IMR-90 (cell line): ENCODE results near the gene TTLL11. TPM values are rescaled to one million over a fixed set of nuclear protein-coding genes. Genes with fewer than 3 reads are reported as not detected.

Experiments used
- ATAC-seq: fragments of 200-7000 bp; cut with Tn5 transposase; 2 replicates; pipeline ENCODE4 v1.9.1; 2020; ENCODE audit warnings: low read depth, mild to moderate bottlenecking, moderate library complexity
- BruUV-seq: library from RNA; stranded (reverse); fragments of 400-500 nt; replicated peaks from 2 replicates; lab custom pipeline; 2021; lab: Mats Ljungman, UMichigan
- CTCF ChIA-PET: fragments of 300-600 bp; formaldehyde crosslinking; extraction: SDS; loops from one replicate; lab custom pipeline; 2021; ENCODE audit warnings: antibody characterized with exemption; lab: Yijun Ruan, JAX
- POLR2A ChIA-PET: fragments of 300-600 bp; sonication (Branson Sonifier 250); formaldehyde crosslinking; loops from one replicate; lab custom pipeline; 2022; ENCODE audit warnings: antibody characterized with exemption; ENCODE audit not compliant: unreplicated experiment; lab: Charles Lee
- DNase-seq: peaks from one replicate; pipeline ENCODE4 v3.0.0; 2013
- H2AFZ ChIP-seq: replicated peaks from 2 replicates; pipeline ENCODE3; 2013; ENCODE audit warnings: low read length, mild to moderate bottlenecking; ENCODE audit not compliant: poor library complexity
- H2AK5ac ChIP-seq: 2 replicates; pipeline ENCODE4 v1.6.1; 2013; ENCODE audit warnings: low read depth, low read length, inconsistent platforms
- H2AK9ac ChIP-seq: replicated peaks from 2 replicates; pipeline ENCODE3; 2013; ENCODE audit warnings: mild to moderate bottlenecking, low read depth, low read length, moderate library complexity; ENCODE audit not compliant: poor library complexity
- H2BK120ac ChIP-seq: 2 replicates; pipeline ENCODE4 v1.6.1; 2013; ENCODE audit warnings: low read depth, low read length, inconsistent platforms
- H2BK15ac ChIP-seq: 3 replicates; pipeline ENCODE4 v1.6.1; 2013; ENCODE audit warnings: low read depth, low read length, inconsistent platforms
- H2BK20ac ChIP-seq: 2 replicates; pipeline ENCODE4 v1.6.1; 2013; ENCODE audit warnings: low read depth, mild to moderate bottlenecking, inconsistent platforms, low read length, moderate library complexity
- H2BK5ac ChIP-seq: 2 replicates; pipeline ENCODE4 v1.6.1; 2013; ENCODE audit warnings: mild to moderate bottlenecking, low read depth, low read length, inconsistent platforms; ENCODE audit not compliant: poor library complexity, severe bottlenecking
- H3K14ac ChIP-seq: replicated peaks from 2 replicates; pipeline ENCODE4 v1.6.1; 2013; ENCODE audit warnings: low read depth, low read length, inconsistent platforms
- H3K18ac ChIP-seq: 2 replicates; pipeline ENCODE4 v1.6.1; 2013; ENCODE audit warnings: low read depth, low read length, control low read depth
- H3K23ac ChIP-seq: 2 replicates; pipeline ENCODE4 v1.6.1; 2013; ENCODE audit warnings: low read depth, low read length, inconsistent platforms
- H3K27ac ChIP-seq: 2 replicates; pipeline ENCODE4 v1.5.1; 2013; ENCODE audit warnings: mild to moderate bottlenecking, control low read depth, low read length; ENCODE audit not compliant: insufficient read depth
- H3K27me3 ChIP-seq: 2 replicates; pipeline ENCODE4 v1.6.1; 2013; ENCODE audit warnings: low read length; ENCODE audit not compliant: control insufficient read depth, insufficient read depth
- H3K36me3 ChIP-seq: 2 replicates; pipeline ENCODE4 v1.6.1; 2013; ENCODE audit warnings: low read length, mixed read lengths; ENCODE audit not compliant: control insufficient read depth, insufficient read depth
- H3K4ac ChIP-seq: 2 replicates; pipeline ENCODE4 v1.6.1; 2013; ENCODE audit warnings: low read depth, low read length, inconsistent platforms
- H3K4me1 ChIP-seq: 2 replicates; pipeline ENCODE4 v1.6.1; 2013; ENCODE audit warnings: low read length, mixed read lengths; ENCODE audit not compliant: control insufficient read depth, insufficient read depth
- H3K4me2 ChIP-seq: 2 replicates; pipeline ENCODE4 v1.6.1; 2013; ENCODE audit warnings: low read depth, mild to moderate bottlenecking, control low read depth, low read length, moderate library complexity
- H3K4me3 ChIP-seq: 2 replicates; pipeline ENCODE4 v1.5.1; 2013; ENCODE audit warnings: low read depth, mild to moderate bottlenecking, control low read depth, low read length, moderate library complexity; ENCODE audit not compliant: insufficient read depth
- H3K56ac ChIP-seq: 2 replicates; pipeline ENCODE4 v1.6.1; 2013; ENCODE audit warnings: low read length, inconsistent platforms; ENCODE audit not compliant: insufficient read depth; ENCODE audit errors: extremely low read depth
- H3K79me1 ChIP-seq, 2 experiments: 2 replicates each; pipeline ENCODE4 v1.6.1; 2013; ENCODE audit warnings: low read length in 2 of 2, inconsistent platforms in 1 of 2, low read depth in 1 of 2
- H3K9ac ChIP-seq: 2 replicates; pipeline ENCODE4 v1.6.1; 2013; ENCODE audit warnings: low read depth, low read length, control low read depth
- H3K9me1 ChIP-seq: 2 replicates; pipeline ENCODE4 v1.6.1; 2013; ENCODE audit warnings: low read length, inconsistent platforms; ENCODE audit not compliant: insufficient read depth
- H3K9me3 ChIP-seq: 2 replicates; pipeline ENCODE4 v1.6.1; 2013; ENCODE audit warnings: low read length; ENCODE audit not compliant: control insufficient read depth, insufficient read depth
- H4K20me1 ChIP-seq: 2 replicates; pipeline ENCODE4 v1.6.1; 2013; ENCODE audit warnings: low read length, inconsistent platforms; ENCODE audit not compliant: insufficient read depth
- H4K5ac ChIP-seq: 2 replicates; pipeline ENCODE4 v1.6.1; 2013; ENCODE audit warnings: mild to moderate bottlenecking, low read depth, low read length, control low read depth
- H4K8ac ChIP-seq, 2 experiments: 2 replicates each; pipeline ENCODE4 v1.6.1; 2013; ENCODE audit warnings: low read depth in 2 of 2, low read length in 2 of 2, control low read depth in 1 of 2, inconsistent platforms in 1 of 2
- H4K91ac ChIP-seq: 2 replicates; pipeline ENCODE4 v1.6.1; 2013; ENCODE audit warnings: low read depth, low read length, inconsistent platforms; ENCODE audit not compliant: insufficient read depth
- BHLHE40 ChIP-seq: fragments of 150-350 bp; IDR thresholded peaks from 2 replicates; pipeline ENCODE4 v1.6.1; 2016; ENCODE audit warnings: mild to moderate bottlenecking, low read depth, low read length
- CEBPB ChIP-seq: IDR thresholded peaks from 2 replicates; pipeline ENCODE4 v1.6.1; 2012; ENCODE audit warnings: low read depth, low read length, improper control_type of control experiment
- FOS ChIP-seq: fragments of 150-350 bp; IDR thresholded peaks from 2 replicates; pipeline ENCODE4 v1.6.1; 2016; ENCODE audit warnings: low read depth, low read length
- MAFK ChIP-seq: IDR thresholded peaks from 2 replicates; pipeline ENCODE4 v1.6.1; 2012; ENCODE audit warnings: low read depth, low read length, improper control_type of control experiment
- MXI1 ChIP-seq: IDR thresholded peaks from 2 replicates; pipeline ENCODE4 v1.6.1; 2012; ENCODE audit warnings: low read depth, mild to moderate bottlenecking, low read length, moderate library complexity, borderline replicate concordance
- NFE2L2 ChIP-seq: fragments of 150-350 bp; IDR thresholded peaks from 2 replicates; pipeline ENCODE4 v1.6.1; 2016; ENCODE audit warnings: low read depth, mild to moderate bottlenecking, low read length
- RAD21 ChIP-seq: IDR thresholded peaks from 2 replicates; pipeline ENCODE4 v1.6.1; 2012; ENCODE audit warnings: low read length, improper control_type of control experiment
- RCOR1 ChIP-seq: IDR thresholded peaks from 2 replicates; pipeline ENCODE4 v1.6.1; 2012; ENCODE audit warnings: mild to moderate bottlenecking, low read length, improper control_type of control experiment; ENCODE audit not compliant: insufficient replicate concordance
- RFX5 ChIP-seq: IDR thresholded peaks from 2 replicates; pipeline ENCODE4 v1.8.0; 2012; ENCODE audit warnings: low read depth, mild to moderate bottlenecking, low read length, moderate library complexity
- SMC3 ChIP-seq: fragments of 150-350 bp; IDR thresholded peaks from 2 replicates; pipeline ENCODE4 v1.6.1; 2016; ENCODE audit warnings: low read depth, mild to moderate bottlenecking, antibody characterized with exemption, low read length, moderate library complexity
- WGBS, 2 experiments: methylation state at CpG; one replicate each; pipeline versions ENCODE4 v1.1.5 to v1.1.7; 2013; ENCODE audit warnings: missing lambda C conversion rate in 2 of 2; ENCODE audit not compliant: insufficient read length in 1 of 2; ENCODE audit errors: extremely low coverage in 2 of 2; 5-methylcytosine and 5-hydroxymethylcytosine counted together
- dilution Hi-C: fragments of 300-500 bp; cut with HindIII; formaldehyde crosslinking; loops from one replicate; pipeline ENCODE4 v1.14.3; 2018; ENCODE audit warnings: low sequenced_read_pairs; ENCODE audit not compliant: unreplicated experiment
- in situ Hi-C: fragments of 300-500 bp; cut with MboI; formaldehyde crosslinking; loops from 3 replicates; pipeline ENCODE4 v1.14.3; 2019; ENCODE audit warnings: low sequenced_read_pairs, inconsistent platforms, mixed read lengths
- intact Hi-C: fragments of 100-400 bp; cut with micrococcal nuclease; formaldehyde crosslinking; loops from 2 replicates; pipeline ENCODE4 v1.10.0; 2022
- polyA plus RNA-seq, 3 experiments: library from polyadenylated mRNA; depleted of rRNA; stranded (reverse); fragments of >200 nt; gene quantifications; 2 replicates each; pipeline ENCODE4 v1.2.3, GENCODE V29; 2012; ENCODE audit warnings: low replicate concordance in 1 of 3
- total RNA-seq: library from RNA; depleted of rRNA; stranded (reverse); fragments of >200 nt; gene quantifications from 2 replicates; pipeline ENCODE4 v1.2.3, GENCODE V29; 2012
- TF ChIP-seq, protein P1 (sequence below): conservative IDR thresholded peaks from 2 replicates; pipeline ENCODE4 v1.5.1; 2012; ENCODE audit warnings: mild to moderate bottlenecking, low read depth, low read length, improper control_type of control experiment
- TF ChIP-seq, protein P2 (sequence below): fragments of 150-350 bp; IDR thresholded peaks from 2 replicates; pipeline ENCODE4 v1.6.1; 2016; ENCODE audit warnings: low read depth, mild to moderate bottlenecking, low read length, moderate library complexity, borderline replicate concordance
- TF ChIP-seq, protein P3 (sequence below): fragments of 150-350 bp; IDR thresholded peaks from 2 replicates; pipeline ENCODE4 v1.6.1; 2017; ENCODE audit warnings: mild to moderate bottlenecking, antibody characterized with exemption, low read length, low read depth

The TTLL11 gene
- total and polyA plus RNA-seq, 2 of the 4 experiments (the other 2 are of a cell fraction), result 2.0 to 4.6 TPM

DNA sequence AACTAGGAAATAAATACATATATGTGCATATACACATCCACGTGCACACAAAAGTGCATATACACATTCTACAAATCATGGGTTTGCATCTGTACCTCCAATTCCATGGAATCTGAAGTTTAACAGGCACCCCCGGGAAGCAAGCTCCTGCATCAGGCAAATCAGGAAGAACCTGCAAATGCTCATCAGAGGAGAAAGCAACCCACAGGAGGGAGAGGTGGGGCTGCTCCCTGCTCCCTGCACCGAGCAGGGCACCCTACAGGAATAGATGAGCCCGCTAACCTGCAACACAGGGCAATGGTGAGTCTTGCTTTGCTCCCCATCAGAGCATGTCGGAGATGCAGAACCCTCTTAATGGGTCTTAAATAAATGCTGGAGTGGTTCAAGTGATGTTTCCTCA, 290.4 kb downstream of the TTLL11 start:
- no peaks in the 10 kb centered on the region for H4K20me1 ChIP-seq
- BruUV-seq, result no TSS peak
- TF ChIP-seq RAD21 (no peak), MXI1 (no peak), FOS (no peak), CEBPB (no peak), MAFK (no peak), BHLHE40 (no peak), SMC3 (no peak), NFE2L2 (no peak), RFX5 (no peak), RCOR1 (no peak)
- TF ChIP-seq, protein P1, sequence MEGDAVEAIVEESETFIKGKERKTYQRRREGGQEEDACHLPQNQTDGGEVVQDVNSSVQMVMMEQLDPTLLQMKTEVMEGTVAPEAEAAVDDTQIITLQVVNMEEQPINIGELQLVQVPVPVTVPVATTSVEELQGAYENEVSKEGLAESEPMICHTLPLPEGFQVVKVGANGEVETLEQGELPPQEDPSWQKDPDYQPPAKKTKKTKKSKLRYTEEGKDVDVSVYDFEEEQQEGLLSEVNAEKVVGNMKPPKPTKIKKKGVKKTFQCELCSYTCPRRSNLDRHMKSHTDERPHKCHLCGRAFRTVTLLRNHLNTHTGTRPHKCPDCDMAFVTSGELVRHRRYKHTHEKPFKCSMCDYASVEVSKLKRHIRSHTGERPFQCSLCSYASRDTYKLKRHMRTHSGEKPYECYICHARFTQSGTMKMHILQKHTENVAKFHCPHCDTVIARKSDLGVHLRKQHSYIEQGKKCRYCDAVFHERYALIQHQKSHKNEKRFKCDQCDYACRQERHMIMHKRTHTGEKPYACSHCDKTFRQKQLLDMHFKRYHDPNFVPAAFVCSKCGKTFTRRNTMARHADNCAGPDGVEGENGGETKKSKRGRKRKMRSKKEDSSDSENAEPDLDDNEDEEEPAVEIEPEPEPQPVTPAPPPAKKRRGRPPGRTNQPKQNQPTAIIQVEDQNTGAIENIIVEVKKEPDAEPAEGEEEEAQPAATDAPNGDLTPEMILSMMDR, result no peak
- TF ChIP-seq, protein P2, sequence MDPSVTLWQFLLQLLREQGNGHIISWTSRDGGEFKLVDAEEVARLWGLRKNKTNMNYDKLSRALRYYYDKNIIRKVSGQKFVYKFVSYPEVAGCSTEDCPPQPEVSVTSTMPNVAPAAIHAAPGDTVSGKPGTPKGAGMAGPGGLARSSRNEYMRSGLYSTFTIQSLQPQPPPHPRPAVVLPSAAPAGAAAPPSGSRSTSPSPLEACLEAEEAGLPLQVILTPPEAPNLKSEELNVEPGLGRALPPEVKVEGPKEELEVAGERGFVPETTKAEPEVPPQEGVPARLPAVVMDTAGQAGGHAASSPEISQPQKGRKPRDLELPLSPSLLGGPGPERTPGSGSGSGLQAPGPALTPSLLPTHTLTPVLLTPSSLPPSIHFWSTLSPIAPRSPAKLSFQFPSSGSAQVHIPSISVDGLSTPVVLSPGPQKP, result no peak
- TF ChIP-seq, protein P3, sequence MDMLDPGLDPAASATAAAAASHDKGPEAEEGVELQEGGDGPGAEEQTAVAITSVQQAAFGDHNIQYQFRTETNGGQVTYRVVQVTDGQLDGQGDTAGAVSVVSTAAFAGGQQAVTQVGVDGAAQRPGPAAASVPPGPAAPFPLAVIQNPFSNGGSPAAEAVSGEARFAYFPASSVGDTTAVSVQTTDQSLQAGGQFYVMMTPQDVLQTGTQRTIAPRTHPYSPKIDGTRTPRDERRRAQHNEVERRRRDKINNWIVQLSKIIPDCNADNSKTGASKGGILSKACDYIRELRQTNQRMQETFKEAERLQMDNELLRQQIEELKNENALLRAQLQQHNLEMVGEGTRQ, result no peak
- no peak overlapping the region for H4K5ac ChIP-seq
- no peaks in the 10 kb centered on the region for H3K79me1 ChIP-seq
- no peak overlapping the region for H3K9ac ChIP-seq
- DNase-seq (no peak), ATAC-seq (no peak)
- peaks cover 2% of the 10 kb centered on the region; the same call in 1 of the 2 replicates for H3K9me3 ChIP-seq
- no peak overlapping the region for H2AFZ ChIP-seq
- H3K27me3 ChIP-seq, result peaks cover 12% of the 10 kb centered on the region; the same call in 1 of the 2 replicates
- in situ Hi-C loops (no loop called here), intact Hi-C loops (no loop called here), dilution Hi-C loops (no loop called here)
- no peak overlapping the region for H3K4me2 ChIP-seq
- no peak overlapping the region for H4K8ac ChIP-seq
- ChIA-PET POLR2A (no interaction called here), CTCF (no interaction called here)
- no peak overlapping the region for H2AK5ac ChIP-seq
- peaks cover 2% of the 10 kb centered on the region; the same call in 1 of the 2 replicates for H3K4me1 ChIP-seq
- H3K9me1 ChIP-seq, result no peaks in the 10 kb centered on the region
- no peak overlapping the region for H4K91ac ChIP-seq
- no peak overlapping the region for H3K56ac ChIP-seq
- no peak overlapping the region for H3K18ac ChIP-seq
- H2BK120ac ChIP-seq, result no peak overlapping the region
- H3K36me3 ChIP-seq, result no peaks in the 10 kb centered on the region
- no peak overlapping the region for H2AK9ac ChIP-seq
- H3K4me3 ChIP-seq, result no peak overlapping the region
- no peak overlapping the region for H2BK20ac ChIP-seq
- no CpG with 5 or more reads among the region's 5 CpGs for WGBS, 2 experiments
- no peak overlapping the region for H2BK5ac ChIP-seq
- H3K4ac ChIP-seq, result no peak overlapping the region
- H3K14ac ChIP-seq, result no peak overlapping the region
- no peak overlapping the region for H2BK15ac ChIP-seq
- H3K27ac ChIP-seq, result no peak overlapping the region
- no peak overlapping the region for H3K23ac ChIP-seq
